ENCODE measurements around the gene ISLR.

Gene ISLR

GRCh38 chr15:74212494-74212893 lies 39.0 kb downstream of the ISLR start:
- DNase-seq (ENCODE audit: low spot score), result no peak

DNA sequence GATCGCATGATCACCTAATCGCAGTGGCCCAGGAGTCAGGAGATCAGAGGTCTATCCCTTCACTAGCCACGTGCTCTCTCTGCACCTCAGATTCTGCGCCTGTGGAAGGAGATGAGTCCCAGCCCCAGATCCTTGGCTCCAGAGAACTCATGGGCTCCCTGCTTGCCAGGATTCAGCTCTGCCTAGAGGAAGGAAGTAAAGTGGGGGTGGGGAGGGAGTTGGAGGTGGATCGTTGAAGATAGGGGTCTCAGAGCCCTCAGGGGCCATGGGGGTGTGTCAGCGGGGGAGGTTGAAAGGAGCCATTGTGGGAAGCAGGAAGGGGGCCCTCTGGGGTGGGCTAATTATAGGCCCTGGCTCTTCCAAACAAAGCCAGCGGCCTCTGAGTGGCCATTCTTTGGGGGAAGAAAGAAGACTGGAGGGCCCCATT lies 40.4 kb downstream of the ISLR start:
- no peak for DNase-seq (ENCODE audit: low spot score)

DNA sequence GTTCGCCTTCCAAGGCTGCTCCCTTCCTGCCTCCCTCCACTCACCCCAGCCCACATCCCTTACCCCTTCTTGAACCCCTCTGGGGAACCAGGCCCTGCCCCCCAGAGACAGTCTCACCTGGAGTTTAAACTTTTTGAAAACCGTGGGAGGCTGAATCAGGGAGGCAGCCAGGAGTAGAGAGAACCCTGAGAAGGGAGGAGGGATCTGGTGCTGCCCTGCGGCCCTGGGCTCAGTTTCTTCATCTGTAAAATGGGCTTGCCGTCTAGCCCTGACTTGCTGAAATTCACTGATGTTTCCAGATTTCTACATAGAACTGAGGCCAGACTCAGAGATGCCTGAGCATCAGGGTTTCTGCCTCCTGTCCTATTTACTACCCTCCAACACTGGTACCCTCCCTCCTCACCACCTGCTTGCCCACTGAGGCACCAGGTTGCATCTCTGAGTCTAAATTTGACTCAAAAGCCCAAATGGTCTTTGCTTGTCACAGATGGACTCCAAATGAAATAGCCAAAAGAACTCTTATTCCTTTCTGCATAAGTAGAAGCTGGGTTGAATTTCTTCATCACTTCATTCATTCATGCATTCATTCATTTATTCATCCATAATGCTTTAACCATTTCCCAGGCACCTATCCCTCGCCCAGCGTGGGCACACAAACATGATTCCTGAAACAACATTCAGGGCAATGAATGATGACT lies 41.0 kb downstream of the ISLR start:
- no peak for DNase-seq (ENCODE audit: low spot score)

- DNase-seq (ENCODE audit: low spot score), result no peak
These were observed 42.4 kb downstream of the ISLR start for GRCh38 chr15:74215958-74216357.

- DNase-seq (ENCODE audit: low spot score), result no peak
These were observed 43.4 kb downstream of the ISLR start for GRCh38 chr15:74216949-74217348.

DNA sequence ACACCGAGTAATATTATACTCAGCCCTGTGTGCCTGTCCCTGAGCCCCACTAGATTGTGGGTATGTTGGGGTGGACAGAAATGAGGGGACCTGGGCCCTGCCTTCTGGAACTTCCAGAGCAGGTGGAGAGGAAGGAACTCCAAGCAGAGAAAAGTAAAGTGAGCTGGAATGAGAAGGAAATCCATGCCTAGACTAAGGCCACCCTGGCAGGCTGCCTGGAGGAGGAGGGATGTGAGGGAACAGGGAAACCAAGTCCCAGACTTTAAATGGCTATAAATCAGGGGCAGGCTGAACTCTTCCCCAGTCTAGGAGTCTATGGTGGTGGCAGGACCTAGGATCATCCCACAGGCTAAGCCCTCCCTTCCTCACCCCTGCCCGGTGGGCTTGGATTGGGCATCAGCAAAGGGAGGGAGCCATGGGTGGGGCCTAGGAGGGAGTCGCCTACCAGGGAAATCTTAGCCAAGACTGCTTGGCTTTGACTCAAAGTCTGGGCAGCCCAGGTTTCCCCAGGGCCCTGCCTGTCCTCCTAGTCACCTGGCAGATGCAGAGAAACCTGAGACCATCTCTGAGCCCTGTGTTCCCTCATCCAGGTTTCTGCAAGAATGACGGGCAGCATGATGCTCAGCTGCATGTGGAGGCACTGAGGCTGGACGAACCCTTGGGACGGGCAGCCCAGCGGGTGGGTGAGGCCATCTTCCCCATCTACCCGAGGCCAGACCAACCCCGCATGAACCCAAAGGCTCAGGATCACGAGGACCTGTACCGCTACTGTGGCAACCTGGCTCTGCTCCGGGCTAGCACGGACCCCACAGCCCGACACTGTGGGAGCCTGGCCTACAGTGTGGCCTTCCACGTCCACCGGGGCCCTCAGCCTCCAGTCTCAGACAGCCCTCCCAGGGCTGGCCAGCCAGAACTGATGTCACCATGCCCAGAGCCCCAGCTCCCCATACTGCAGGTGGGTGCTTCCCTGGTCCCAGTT lies 44.7 kb downstream of the ISLR start:
- DNase-seq (ENCODE audit: low spot score), result no peak

DNA sequence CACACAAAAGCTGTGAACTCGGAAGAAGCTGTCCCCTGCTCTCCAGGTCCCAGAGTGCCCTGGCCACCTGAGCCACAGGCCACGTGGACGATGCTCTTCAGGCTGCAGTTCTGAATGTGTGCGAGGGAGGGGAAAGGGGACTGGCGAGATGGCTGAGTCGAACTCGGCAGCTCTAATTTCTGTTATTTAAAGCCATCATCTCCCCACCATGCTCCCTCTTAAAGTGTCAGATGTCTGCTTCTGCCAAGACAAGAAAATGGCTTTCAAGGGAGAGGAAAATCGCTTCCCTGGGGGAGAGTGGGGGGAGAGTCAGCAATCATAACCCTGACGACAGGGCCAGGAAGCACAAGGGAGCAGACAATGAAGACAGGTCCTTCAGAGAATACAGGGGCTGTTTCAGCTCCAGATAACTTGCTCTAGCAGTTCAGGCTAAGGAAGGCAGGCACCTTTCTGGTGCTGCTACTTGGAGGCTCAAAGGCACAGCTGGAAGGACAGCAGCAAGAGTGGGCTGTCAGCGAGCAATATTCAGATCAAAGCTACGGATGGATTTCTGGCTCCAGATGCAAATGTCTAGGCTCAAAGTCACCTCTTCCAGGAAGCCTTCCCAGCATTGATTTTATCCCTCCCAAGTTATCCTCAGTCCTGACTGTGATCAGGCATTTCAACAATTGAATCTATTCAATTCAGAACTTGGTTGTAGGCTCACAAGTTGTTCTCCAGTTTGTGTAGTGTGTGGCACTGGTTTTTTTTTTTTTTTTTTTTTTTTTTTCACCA lies 47.2 kb downstream of the ISLR start:
- DNase-seq (ENCODE audit: low spot score), result no peak

DNA sequence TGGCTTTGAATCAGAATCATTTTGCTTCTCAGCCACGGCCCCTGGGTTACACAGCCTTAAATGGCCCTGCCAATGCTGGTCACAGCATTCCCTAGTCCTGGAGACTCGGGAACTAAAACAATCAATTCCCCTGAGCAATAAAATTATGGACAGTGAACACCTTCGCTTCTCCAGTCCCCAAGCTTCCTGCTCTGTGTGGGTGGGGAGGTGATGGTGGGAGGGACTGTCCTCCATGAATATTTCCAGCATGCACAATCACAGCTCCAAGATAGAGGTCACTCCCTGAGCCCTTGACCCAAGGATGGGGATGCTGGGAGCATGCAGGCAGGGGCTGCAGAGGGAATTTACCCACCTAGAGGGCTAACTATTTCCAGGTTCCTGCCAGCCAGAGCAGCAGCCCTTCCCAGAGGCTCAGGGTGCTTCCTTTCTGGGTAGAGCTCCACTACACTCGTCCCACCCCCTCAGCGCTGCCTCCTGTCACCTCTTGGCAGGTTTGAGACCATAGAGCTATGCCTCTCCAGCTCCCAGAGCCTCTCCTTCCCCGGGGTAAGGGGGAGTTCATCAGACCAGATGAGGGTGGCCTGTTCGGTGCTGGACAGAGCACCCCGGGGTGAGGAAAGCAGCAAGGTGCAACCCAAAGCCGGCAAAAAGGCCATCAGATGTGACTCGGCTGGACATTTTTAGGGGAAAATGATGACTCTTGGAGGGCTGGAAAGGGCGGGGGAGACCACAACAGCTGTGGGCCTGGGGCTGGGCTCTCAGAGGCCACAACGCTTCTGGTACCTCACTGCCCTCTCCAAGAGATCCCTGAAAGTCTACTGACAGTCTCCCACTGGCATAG lies 48.1 kb downstream of the ISLR start:
- DNase-seq (ENCODE audit: low spot score), result no peak

GRCh38 chr15:74222240-74223119 lies 49.0 kb downstream of the ISLR start:
- no peak for DNase-seq (ENCODE audit: low spot score)

DNA sequence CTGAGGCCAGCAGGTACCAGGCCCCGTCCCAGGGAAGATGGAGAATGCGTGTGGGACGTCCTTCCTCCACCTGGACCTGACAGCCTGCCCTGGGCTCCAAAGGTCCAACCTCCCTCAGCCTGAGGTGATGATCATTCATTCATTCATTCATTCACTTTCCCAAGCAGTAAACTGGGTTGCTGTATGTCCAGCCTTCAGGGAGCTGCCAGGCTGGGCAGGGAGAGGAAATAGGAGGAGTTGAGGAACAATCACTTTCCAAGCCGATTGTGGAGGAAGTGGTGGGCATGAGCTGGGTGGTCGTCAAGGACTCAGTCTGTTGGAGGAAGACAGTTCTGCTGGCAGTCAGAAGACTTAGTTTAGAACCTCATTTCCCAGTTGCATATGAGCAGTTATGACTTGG lies 52.4 kb downstream of the ISLR start:
- no peak for DNase-seq (ENCODE audit: low spot score)

Measured in LoVo (cell line).